Esophagus squamous epithelium (tissue), 5 donors: ENCODE results near the gene RPTOR. TPM values are rescaled to one million over a fixed set of nuclear protein-coding genes. Genes with fewer than 3 reads are reported as not detected.

ENCODE experiments used
- DNase-seq: peaks from one replicate; lab custom pipeline; 2025; lab: John Stamatoyannopoulos, UW
- H3K27ac ChIP-seq, 4 donors: fragments of 200-600 bp; sonication (generic); one replicate each; pipeline ENCODE4 v1.5.1; 2016 to 2019; ENCODE audit warnings: mild to moderate bottlenecking in 1 of 4
- H3K27me3 ChIP-seq, 4 donors: fragments of 200-600 bp; sonication (generic); 1 replicate in 3 of 4; 2 replicates in 1 of 4; pipeline versions ENCODE4 v1.5.1 to v1.6.0; 2017 to 2021; ENCODE audit warnings: antibody characterized with exemption in 1 of 4
- H3K36me3 ChIP-seq, 3 donors: fragments of 200-600 bp; sonication (generic); one replicate each; pipeline ENCODE4 v1.5.1; 2016 to 2019
- H3K4me1 ChIP-seq, 3 donors: fragments of 200-600 bp; sonication (generic); one replicate each; pipeline ENCODE4 v1.5.1; 2017 to 2019
- H3K4me3 ChIP-seq, 4 donors: fragments of 200-600 bp; sonication (generic); 1 replicate in 3 of 4; 2 replicates in 1 of 4; pipeline ENCODE4 v1.5.1; 2016 to 2019; ENCODE audit warnings: mild to moderate bottlenecking in 2 of 4, moderate library complexity in 1 of 4
- H3K9me3 ChIP-seq, 3 donors: fragments of 200-600 bp; sonication (generic); one replicate each; pipeline ENCODE4 v1.5.1; 2016 to 2019
- CTCF ChIP-seq, 6 experiments: fragments of 450-650 bp in 4 of 6; fragments of 200-600 bp in 2 of 6; sonication (generic) in 2 of 6; IDR thresholded peaks; one replicate each; pipeline ENCODE4 v1.5.1; 2016 to 2019; ENCODE audit warnings: antibody characterized with exemption in 6 of 6, mild to moderate bottlenecking in 4 of 6, moderate library complexity in 4 of 6
- POLR2A ChIP-seq, 4 donors: fragments of 450-650 bp; IDR thresholded peaks; one replicate each; pipeline ENCODE4 v1.6.1; 2017; ENCODE audit warnings: antibody characterized with exemption in 4 of 4, mild to moderate bottlenecking in 4 of 4, moderate library complexity in 3 of 4
- WGBS, 2 donors: methylation state at CpG; one replicate each; pipeline ENCODE4 v1.1.5; 2018; 5-methylcytosine and 5-hydroxymethylcytosine counted together
- intact Hi-C: fragments of 100-400 bp; cut with DNase I; formaldehyde crosslinking; loops from one replicate; pipeline ENCODE4 v1.15.0; 2022
- total RNA-seq, 4 donors: library from RNA; depleted of rRNA; stranded (reverse); fragments of >200 nt; gene quantifications; one replicate each; pipeline ENCODE4 v1.1.0, GENCODE V29; 2016
- donor health status: DM: yes; HTN: yes; CAD: no.

RPTOR gene
- 10 to 100 TPM; 11.7 to 27.8 (median 22.8) TPM for total RNA-seq

GRCh38 chr17:80544655-80545498 lies at the start of gene RPTOR:
Gene RPTOR, plus strand, starts transcription at chr17:80544838. Its CDS starts 792 bp downstream, at chr17:80545630.
- Histone ChIP-seq H3K27ac (peak within 1 kb of the TSS; percentile 77 to 87 (median 85)), H3K9me3 (no peaks in the 10 kb centered on the region), H3K27me3 (peaks cover 0 to 25% (median 0%) of the 10 kb centered on the region in 4 donors), H3K4me3 (peak within 1 kb of the TSS; percentile 82 to 99 (median 88)), H3K36me3 (no peaks in the 10 kb centered on the region), H3K4me1 (peaks cover 8 to 45% (median 17%) of the 10 kb centered on the region in 3 donors)
- TF ChIP-seq CTCF (IDR thresholded peaks at IDR 0.05) = peak in 1 of 6 experiments; percentile 27
- TF ChIP-seq POLR2A (IDR thresholded peaks at IDR 0.05) = no peak
- 1% methylated on average over 30 to 41 of the region's 49 CpGs for WGBS, 2 donors
- peak; percentile 29 for DNase-seq
- intact Hi-C loops = no loop called here

- no peak for DNase-seq
- peaks cover 0 to 88% (median 0%) of the 10 kb centered on the region in 4 donors for H3K27me3 ChIP-seq
- TF ChIP-seq POLR2A (IDR thresholded peaks at IDR 0.05) = no peak
- TF ChIP-seq CTCF (IDR thresholded peaks at IDR 0.05) = no peak
- peaks cover 0 to 14% (median 0%) of the 10 kb centered on the region in 3 donors for H3K4me1 ChIP-seq
- no peak overlapping the region for H3K27ac ChIP-seq
- H3K9me3 ChIP-seq = no peaks in the 10 kb centered on the region
- WGBS, 2 donors = 71 to 79% methylated on average over 8 to 10 of the region's 10 CpGs
- H3K4me3 ChIP-seq = no peak overlapping the region
- intact Hi-C loops = no loop called here
- no peaks in the 10 kb centered on the region for H3K36me3 ChIP-seq
Observed at GRCh38 chr17:80497726-80498241, 46.9 kb upstream of the RPTOR start.

GRCh38 chr17:80498242-80498919 lies 46.3 kb upstream of the RPTOR start:
- Histone ChIP-seq H3K36me3 (no peaks in the 10 kb centered on the region), H3K4me3 (peak overlapping the region in 1 of 4 donors; percentile 32), H3K27ac (no peak overlapping the region), H3K27me3 (peaks cover 0 to 88% (median 0%) of the 10 kb centered on the region in 4 donors), H3K9me3 (no peaks in the 10 kb centered on the region), H3K4me1 (peaks cover 0 to 8% (median 0%) of the 10 kb centered on the region in 3 donors)
- intact Hi-C loops = no loop called here
- 13 to 46% methylated on average over 17 to 19 of the region's 30 CpGs for WGBS, 2 donors
- no peak for DNase-seq
- TF ChIP-seq CTCF (IDR thresholded peaks at IDR 0.05) (no peak), POLR2A (IDR thresholded peaks at IDR 0.05) (no peak)

GRCh38 chr17:80498920-80499410 lies 45.7 kb upstream of the RPTOR start:
- no peaks in the 10 kb centered on the region for H3K36me3 ChIP-seq
- no peak overlapping the region for H3K4me3 ChIP-seq
- intact Hi-C loops = no loop called here
- no peaks in the 10 kb centered on the region for H3K9me3 ChIP-seq
- TF ChIP-seq POLR2A (IDR thresholded peaks at IDR 0.05) (no peak), CTCF (IDR thresholded peaks at IDR 0.05) (no peak)
- peaks cover 0 to 8% (median 0%) of the 10 kb centered on the region in 3 donors for H3K4me1 ChIP-seq
- no peak overlapping the region for H3K27ac ChIP-seq
- H3K27me3 ChIP-seq = peaks cover 0 to 86% (median 0%) of the 10 kb centered on the region in 4 donors
- WGBS, 2 donors = 43 to 79% methylated on average over 3 to 6 of the region's 11 CpGs
- no peak for DNase-seq
